HG03520 (cell line): ENCODE measurements around the gene ASCC3.

Experiments
- ATAC-seq: cut with Tn5 transposase; IDR thresholded peaks from one replicate; pipeline ENCODE4 v1.9.1; 2021; ENCODE audit warnings: mild to moderate bottlenecking, moderate library complexity; ENCODE audit not compliant: unreplicated experiment

Gene ASCC3

DNA sequence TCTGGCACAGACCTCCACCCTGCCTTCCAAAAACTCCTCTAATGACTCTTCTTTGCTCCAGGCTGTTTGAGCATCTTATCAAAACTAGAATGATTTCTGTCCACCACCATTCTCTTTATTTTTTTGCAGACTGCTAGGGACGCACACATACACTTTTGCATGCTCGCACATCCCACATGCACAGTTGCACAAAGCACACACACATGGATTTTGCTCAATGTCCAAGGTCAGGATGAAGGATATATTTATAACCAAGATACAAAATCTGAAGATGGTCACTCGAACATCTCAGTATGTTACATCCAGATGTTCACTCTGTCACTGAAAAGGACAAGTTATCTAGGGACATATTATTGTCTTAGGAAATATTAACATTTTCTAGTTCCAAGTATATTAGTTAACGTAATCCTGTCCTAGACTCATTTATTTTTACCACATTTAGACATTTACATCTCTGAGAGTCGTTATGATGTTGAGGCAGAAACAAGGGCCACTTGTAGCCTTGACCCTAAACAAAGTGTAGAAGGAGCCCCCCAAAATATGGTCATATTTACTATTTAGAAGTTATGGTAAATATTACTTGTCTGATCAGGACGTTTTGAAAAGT lies 413.0 kb downstream of the ASCC3 start:
- ATAC-seq, result no peak

DNA sequence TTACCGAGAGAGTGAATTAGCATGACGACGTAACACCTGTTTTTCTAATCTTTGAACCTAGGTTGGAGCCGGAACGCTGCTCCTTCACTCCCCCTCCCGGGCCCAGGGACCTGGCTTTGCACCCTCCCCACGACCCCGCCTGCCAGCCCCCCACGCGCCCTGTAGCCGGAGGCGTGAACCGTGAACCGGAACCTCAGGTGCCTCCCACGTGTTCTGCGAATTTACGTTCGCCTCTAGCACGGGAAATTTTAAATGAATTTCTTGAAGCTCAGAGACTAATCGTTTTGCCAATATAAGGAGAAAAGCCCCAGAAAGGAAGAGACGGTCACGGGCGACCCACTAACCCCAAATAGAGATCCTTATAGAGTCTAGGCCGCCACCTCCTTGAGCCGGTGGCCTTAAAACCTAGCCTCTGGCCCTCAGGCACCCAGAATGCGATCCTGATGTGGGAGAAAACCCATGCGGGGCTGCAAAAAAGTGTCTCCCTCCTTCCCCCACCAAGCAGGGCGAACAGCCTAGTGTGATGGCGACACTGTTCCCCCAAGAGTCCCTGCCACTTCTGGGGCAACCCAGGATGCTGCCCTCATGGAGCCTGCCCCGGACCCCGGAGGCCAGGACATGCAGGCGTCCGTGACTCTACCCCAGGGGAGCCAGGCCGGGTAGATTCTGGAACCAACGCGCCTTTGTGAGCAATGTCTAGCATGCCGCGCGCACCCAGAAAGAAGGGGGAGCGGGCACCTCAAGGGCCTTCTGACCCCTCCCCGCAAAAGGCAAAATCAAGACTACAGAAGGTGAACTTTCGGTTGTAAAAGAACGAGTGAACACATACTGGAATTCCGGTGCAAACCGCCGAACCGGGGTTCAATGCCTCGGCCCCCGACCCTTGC lies 413.8 kb downstream of the ASCC3 start:
- ATAC-seq, result no peak

DNA sequence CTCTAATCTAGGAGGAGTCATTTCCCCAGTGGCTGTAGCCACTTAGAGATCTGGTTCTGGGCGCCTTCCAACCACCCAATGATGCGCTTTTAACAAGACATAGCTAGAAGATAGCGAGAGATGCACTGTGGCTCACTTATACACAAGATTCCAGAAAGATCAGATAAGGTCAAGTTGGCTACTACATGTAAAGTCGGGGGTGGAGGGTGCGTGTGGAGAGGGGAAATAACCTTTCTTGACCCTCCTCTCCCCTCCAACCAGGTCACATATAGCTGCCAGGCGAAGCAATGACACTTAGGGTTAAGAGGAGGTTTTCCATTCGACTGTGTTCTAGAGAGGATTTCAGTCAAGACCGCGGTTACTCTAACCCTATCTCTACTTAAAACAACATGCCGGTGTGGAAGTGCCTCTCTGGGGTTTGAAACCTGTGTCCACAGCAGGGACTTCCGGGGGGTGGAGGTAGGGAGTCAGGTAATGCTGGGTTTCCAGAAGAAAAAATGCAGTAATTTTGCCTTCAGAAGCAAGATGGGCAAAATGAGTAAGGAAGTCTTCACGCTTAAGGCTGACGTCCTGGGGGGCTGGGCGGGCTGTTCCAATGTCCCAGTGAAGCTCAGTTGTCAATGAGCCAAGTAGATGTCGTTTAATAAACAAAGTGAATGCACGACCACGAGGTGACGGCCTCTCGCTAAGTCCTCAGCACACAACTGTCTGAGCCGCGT lies 414.6 kb downstream of the ASCC3 start:
- no peak for ATAC-seq

DNA sequence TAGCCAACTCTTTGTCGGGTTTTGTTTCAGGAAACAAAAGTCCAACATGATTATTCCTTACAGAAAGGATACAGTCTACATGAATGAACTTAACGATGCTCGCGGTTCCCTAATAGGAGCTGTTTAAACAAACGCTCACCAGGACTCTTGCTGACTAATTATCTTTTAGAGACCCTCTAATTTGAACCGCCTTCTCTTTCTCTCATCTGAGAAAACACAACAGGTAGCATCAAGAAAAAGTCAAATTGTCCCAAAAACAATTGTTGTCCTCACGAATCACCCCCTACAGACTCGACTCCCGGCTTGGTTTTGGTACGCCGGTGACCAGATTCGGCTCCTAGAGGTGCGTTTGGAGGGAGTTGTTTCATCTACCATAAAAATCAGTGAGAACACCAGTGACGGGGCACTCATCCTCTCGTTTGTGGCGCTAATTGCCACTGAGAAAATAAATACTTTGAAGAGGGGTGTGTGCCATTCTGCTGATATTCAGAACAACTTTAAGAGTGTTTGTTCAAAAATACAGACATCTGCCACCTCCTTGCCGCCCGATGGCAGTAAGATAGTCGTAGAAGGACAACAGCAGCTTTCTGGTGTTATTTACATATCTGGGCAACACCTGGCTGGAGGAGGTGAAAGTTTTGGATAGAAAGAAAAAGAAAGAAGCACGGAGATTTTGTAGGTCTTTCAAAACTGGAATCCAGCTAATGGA lies 415.3 kb downstream of the ASCC3 start:
- no peak for ATAC-seq

DNA sequence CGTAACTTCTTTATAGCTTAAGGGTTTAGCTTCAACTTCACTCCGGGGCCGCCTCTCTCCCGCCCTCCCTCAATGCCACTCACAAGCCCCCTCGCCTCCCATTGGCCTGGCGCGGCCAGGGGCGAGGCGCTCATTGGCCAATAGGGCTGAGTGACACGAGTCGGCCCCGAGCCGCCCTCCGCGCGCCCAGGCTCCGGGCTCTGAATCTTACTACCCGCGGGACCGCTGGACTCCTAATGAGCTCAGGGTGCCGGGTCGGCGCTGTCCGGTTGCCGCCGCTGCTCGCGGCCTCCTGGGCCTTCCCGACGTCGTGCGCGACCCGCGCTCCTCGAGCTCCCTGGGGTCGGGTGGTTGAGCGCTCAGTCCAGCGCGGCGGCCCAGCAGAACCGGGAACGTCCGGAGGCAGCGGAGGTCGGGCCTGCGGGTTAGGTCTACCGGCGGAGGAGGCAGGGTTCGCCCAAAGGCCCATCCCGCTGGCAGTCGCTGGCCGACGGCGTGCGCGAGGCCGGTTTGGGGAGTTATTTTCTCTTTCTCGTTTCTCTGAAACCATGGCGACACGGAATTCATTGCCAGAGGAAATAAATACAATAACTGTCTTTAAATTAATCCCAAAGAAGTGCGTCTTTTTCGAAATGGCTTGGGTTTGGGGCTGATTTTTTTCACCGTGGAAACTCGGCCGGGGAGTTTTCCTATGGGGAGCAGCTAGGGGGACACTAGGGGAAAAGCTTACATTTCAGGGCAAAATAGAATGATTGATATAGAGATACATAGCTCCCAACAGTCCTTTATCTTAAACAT lies 416.0 kb downstream of the ASCC3 start, which contains the start of gene SIM1:
Gene SIM1 (minus strand): TSS at position 19 of the 798 bp plus-strand sequence. CDS start 1,453 bp downstream, outside the sequence.
- no peak for ATAC-seq

DNA sequence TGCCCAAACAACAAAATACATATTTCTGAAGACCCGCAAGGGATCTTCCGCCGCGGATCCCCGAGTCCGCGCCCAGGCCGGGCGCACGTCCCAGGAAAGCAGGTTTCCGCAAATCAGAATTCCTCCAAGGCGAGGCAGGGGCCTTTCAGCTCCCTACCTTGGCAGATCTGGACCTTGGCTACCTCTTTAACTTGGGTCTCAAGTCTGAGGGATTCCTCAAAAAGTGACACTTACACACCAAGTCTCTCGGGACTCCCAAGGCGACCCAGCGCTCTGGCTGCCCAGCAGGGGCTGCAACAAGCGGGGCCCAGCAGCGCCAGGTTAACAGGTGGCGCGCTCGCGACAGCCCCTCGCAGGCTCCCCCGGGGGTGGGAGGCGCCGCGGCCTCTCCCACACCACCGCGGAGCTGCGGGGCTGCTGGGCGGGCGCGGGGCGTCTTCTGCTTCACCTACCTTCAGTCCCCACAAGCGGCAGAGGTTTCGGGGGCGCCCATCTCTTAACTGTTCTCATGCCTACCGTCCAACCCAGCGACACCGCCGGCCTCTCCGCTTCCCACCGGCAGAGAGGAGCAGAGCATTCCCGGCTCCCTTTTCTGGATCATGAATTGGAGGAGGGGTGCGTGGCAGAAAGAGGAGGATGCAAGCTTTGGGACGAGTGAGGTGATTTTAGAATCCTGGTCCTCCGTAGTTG lies 416.8 kb downstream of the ASCC3 start:
- ATAC-seq, result no peak

DNA sequence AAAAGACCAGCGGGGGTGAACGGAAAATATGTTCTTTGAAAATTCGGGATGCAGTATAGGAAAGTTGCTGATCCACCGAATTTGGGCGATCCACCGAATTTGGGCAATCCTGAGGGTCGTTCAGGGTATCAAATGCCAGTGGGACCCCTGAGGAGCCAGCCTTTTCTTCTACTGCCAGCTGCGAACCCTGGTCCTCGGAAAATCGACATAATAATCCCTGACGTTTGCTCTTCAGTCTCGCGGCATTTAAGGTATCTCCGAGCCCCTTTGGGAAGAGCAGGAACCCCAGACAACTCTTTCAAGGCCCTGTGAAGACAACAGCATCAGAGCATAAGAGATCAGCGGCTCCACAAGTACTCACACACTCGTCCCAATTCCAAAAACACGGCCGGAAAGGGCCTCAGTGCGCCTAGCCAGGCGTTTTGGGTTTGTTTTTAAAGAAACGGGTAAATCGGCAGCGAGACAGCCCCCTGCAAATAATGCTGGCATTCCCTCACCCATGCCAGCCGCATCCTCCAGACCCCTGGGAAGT lies 417.4 kb downstream of the ASCC3 start:
- ATAC-seq, result no peak

DNA sequence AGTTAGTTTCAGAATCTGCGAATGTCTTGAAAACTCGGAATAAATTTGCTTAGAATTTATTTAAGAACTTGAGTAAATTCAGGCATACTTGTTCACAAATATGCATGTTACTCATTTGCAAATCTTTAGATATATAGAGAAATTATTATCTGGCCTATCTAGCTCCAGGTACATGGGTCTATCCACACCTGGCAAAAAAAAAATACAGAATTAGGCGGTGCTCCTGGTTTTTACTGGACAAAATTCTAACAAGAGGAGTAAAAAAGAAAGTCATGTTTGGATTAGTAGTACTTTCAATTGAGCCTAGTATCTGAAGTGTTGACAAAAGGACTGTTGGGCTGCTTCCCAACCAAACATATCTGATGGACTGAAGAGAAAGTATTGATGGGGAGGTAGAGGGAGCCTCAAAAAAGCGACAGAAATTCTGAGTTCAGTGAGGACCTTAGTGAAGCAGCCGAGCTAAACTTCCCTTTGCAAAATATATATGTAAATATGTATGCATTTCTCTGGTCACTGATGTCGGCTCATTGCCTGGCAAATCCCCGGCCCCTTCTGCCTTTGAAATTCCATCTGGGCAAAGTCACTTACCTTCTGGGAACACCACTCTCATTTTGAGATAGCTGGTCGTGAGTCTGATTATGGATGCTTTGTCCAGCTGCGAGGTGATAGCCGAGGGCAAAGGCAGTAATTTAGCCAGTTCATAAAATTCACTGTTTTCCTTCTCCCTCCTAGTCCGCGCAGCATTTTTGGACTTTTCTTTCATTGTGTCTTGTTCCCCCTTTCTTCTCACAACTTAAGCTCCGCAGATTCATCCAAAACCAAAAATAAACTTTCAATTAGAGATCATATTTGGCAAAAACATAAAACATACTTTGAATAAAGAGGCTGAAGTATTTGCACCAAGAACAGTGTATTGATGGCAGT lies 418.2 kb downstream of the ASCC3 start:
- no peak for ATAC-seq

DNA sequence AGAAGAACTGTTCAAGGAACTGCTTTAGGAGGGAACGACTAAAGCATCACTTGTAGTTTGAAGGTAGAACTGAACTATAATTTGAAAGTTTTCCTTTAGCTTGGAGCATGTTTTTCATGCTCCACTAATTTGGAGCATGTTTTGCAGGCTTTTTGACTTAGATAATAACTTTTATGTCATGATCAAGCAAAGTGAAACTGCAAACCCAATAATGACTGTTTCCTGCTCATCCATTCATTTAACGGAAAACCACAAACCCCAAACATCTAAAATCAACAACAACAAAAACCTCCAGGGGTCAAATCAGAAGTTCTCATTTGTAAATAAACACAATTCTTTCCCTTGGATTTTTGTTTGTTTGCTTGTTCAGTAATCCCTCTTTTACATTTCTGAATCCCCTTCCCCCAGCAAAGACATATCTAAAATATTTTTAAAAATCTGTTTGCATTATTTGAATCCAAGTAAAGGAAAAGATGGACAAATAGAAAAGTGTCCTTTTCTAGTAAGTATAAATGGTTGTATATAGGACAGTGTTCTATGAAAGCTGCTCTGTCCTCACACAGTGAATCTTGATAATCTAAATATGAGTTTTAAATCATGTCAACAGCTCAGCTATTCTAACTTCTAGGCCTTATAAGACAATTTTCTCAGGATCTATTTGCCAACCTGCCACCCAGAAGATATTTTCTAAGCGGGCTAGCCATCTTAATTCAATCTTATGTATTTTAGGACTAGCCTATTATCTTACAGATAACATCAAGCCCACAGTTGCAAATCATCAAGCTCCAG lies 419.0 kb downstream of the ASCC3 start:
- no peak for ATAC-seq

DNA sequence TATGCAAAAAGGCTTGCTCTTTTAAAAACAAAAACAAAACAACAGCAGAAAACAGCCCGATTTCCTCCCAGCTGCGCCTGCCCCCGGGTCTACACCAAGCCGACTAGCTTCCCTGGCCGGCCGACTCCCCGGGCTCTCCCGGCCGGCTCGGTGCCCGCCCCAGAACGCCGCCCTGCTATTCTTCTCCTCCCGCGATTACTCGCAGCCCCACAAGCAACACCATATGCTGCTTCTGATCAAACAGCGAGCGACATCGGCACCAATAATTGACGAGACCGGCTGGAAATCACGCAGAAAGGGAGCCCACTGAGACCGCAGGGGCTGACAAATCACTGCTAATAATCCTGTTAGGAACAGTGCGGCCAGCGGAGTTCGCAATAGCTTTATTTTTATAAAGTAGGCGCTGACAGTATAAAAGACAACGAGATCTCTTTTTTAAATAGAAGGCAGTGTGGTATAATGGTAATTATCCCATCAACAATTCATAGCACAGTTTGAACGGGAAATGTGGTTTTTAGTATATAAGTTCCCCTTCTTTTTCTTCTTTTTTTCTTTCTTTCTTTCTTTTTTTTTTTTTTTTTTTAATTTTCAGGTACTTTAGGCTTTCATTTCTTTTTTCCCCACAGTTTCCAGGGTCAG lies 419.7 kb downstream of the ASCC3 start:
- no peak for ATAC-seq

DNA sequence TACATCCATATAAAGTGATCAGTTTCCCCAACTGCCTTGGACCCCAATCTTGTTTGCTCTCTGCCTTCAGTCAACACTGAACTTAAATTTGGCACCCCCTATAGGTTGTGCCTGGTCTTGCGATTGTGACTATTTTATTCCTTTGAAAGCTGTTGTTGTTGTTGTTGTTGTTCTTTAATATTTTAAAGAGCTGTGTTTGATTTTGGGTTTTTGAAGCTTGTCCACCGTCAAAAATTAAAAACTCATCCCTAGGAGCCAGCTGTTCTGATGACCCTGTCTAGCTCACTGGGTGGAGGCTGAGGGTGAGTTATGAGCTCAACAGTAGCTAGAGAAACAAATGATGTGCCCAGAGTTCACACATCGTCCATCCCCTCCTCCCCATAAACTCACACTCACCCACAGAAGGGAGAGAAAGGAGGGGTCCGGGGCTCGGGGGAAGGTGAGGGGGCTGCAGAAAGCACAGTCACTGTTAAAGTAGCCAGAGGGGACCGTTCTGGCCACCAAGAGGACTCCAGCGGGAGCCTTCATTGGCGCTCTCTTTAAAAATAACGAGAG lies 420.4 kb downstream of the ASCC3 start:
- no peak for ATAC-seq

DNA sequence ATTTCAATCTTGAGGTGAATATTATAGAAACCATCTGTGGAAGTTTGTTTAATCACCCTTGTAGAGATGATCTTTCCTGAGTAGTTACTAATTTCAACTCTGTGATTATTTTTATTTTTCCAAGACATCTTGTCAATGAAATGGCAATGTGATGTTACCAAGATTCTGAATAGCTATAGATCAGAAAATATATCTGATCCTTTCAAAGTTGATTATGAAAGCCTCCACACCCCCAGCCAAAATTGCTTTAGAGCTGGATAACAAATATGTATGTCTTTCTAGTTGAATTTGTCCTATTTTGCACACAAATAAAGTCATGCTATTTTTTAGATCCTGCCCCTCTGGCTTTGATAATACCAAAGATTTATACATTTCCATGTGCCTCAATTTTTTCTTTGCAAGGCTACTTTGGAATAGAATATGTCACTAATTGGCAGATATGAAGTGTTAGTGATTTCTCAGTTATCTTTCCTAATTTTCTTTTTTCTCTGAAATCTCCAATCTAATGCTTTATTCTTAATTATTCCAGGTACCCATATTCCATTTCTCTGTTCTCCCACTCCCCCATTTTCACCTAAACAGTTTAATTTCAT lies 421.4 kb downstream of the ASCC3 start:
- no peak for ATAC-seq

DNA sequence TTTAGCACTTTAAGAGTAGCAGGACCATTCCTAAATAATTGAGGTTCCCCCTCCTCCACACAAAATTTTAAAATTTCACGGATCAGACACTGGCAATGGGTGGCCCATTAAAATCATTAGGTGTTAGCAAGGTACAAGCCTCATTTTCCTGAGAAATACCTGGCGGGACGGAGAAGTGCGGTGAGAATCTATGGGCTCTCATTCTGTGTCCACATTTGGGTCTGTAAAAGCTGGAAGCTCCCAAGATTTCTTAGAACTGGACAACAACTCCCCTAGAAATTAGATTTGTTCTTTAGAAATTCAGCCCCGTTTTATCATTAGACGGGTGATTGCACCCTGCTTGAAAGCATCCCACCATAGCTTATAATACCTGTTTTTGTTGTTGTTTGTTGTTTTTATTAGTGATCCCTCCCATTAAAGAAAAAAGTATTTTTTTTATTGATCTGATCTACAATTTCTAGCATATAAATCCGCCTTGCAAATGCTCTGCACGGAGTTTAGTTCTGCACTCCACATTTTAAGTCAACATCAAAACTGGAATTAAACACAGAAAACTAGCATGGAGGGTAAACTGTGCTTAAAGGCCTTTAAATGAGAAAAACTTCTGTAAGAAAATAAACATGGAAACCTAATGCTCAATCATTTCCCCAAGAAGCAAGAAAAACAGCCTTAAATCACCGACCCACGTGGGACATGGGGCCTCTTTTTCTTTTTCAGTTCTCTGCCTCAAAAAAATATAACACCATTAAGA lies 422.1 kb downstream of the ASCC3 start:
- ATAC-seq, result no peak
